Pancreas (tissue), 10 donors: ENCODE measurements around the gene ASCC2. TPM values are rescaled to one million over a fixed set of nuclear protein-coding genes. Genes with fewer than 3 reads are reported as not detected.

Experiments used
- ATAC-seq, 4 donors: fragments of 200-7000 bp; cut with Tn5 transposase; one replicate each; pipeline versions ENCODE4 v1.8.0 to v1.9.1; 2020; ENCODE audit warnings: mild to moderate bottlenecking in 4 of 4, moderate library complexity in 4 of 4
- DNase-seq, 6 donors: peaks; one replicate each; pipeline ENCODE4 v3.0.0-alpha.2; 2020
- FAIRE-seq: peaks from 2 replicates; lab custom pipeline; 2012; peaks lifted over from hg19 to GRCh38; lab: Jason Lieb, UNC
- H3K27ac ChIP-seq, 4 donors: fragments of 200-600 bp; sonication (generic); 1 replicate in 3 of 4; 2 replicates in 1 of 4; pipeline versions ENCODE4 v1.5.0 to v1.8.0; 2020
- H3K27me3 ChIP-seq, 4 donors: fragments of 200-600 bp; one replicate each; pipeline ENCODE4 v1.8.0; 2021
- H3K36me3 ChIP-seq, 3 donors: fragments of 200-600 bp; sonication (generic) in 1 of 3; one replicate each; pipeline versions ENCODE4 v1.5.0 to v1.8.0; 2020 to 2021
- H3K4me1 ChIP-seq, 3 donors: fragments of 200-600 bp; one replicate each; pipeline ENCODE4 v1.8.0; 2021
- H3K4me3 ChIP-seq, 4 donors: fragments of 200-600 bp; sonication (generic) in 2 of 4; one replicate each; pipeline versions ENCODE4 v1.5.0 to v1.8.0; 2020 to 2021
- H3K9me3 ChIP-seq, 4 donors: fragments of 200-600 bp; one replicate each; pipeline ENCODE4 v1.8.0; 2021
- WGBS, 2 donors: extraction: QIAGEN DNeasy Blood & Tissue Kit; methylation state at CpG; one replicate each; pipeline ENCODE4 v1.1.7; 2013; 5-methylcytosine and 5-hydroxymethylcytosine counted together
- intact Hi-C, 3 donors: fragments of 100-400 bp; cut with DNase I; formaldehyde crosslinking; loops; one replicate each; pipeline versions ENCODE4 v1.11.1 to v1.14.2; 2022
- polyA plus RNA-seq, 2 donors: library from polyadenylated mRNA; stranded (reverse); fragments of 200-250 nt; gene quantifications; one replicate each; pipeline ENCODE4 v1.2.3, GENCODE V29; 2013
- total RNA-seq, 6 donors: library from RNA; stranded (reverse); fragmentation: NEBNext Ultra II Directional in 4 of 6; extraction: Animal tissue kit (Norgen Biotek cat#: 25700) in 4 of 6; gene quantifications; one replicate each; pipeline versions ENCODE4 v1.2.1 to v1.2.4, GENCODE V29; 2021 to 2023
- TF ChIP-seq, protein P1 (sequence below), 4 donors: fragments of 200-600 bp; sonication (generic) in 3 of 4; IDR thresholded peaks; one replicate each; pipeline versions ENCODE4 v1.5.0 to v1.8.0; 2021; ENCODE audit warnings: antibody characterized with exemption in 4 of 4
- donor health status: healthy with polysubstance abuse.
- donor health status: DM: no; HTN: no; CAD: no; lungs with moderate emphysema.
- donor health status: DM: no; HTN: no; CAD: no.
- donor health status: control.
- donor health status: control.
- donor health status: Bipolar disorder and iron deficiency.
- donor health status: DM: yes; HTN: yes; CAD: no.
- donor health status: DM: no; HTN: no; CAD: no.
- donor health status: DM: no; HTN: no; CAD: no.
- donor health status: DM: yes; HTN: yes; CAD: no.

The ASCC2 gene
- total and polyA plus RNA-seq, 8 donors = 26.4 to 66.6 (median 31.1) TPM

- TF ChIP-seq, protein P1, sequence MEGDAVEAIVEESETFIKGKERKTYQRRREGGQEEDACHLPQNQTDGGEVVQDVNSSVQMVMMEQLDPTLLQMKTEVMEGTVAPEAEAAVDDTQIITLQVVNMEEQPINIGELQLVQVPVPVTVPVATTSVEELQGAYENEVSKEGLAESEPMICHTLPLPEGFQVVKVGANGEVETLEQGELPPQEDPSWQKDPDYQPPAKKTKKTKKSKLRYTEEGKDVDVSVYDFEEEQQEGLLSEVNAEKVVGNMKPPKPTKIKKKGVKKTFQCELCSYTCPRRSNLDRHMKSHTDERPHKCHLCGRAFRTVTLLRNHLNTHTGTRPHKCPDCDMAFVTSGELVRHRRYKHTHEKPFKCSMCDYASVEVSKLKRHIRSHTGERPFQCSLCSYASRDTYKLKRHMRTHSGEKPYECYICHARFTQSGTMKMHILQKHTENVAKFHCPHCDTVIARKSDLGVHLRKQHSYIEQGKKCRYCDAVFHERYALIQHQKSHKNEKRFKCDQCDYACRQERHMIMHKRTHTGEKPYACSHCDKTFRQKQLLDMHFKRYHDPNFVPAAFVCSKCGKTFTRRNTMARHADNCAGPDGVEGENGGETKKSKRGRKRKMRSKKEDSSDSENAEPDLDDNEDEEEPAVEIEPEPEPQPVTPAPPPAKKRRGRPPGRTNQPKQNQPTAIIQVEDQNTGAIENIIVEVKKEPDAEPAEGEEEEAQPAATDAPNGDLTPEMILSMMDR (IDR thresholded peaks at IDR 0.05) = no peak
- peak overlapping the region; percentile 29 to 93 (median 68) for H3K4me3 ChIP-seq
- ATAC-seq (peak in 3 of 4 donors; percentile 25 to 31 (median 31)), DNase-seq (peak in 1 of 6 donors; percentile 34), FAIRE-seq (no peak)
- 47 to 52% methylated on average over 15 of the region's 15 CpGs for WGBS, 2 donors
- H3K27ac ChIP-seq = peak overlapping the region; percentile 74 to 84 (median 80)
- no peaks in the 10 kb centered on the region for H3K9me3 ChIP-seq
- H3K27me3 ChIP-seq = no peaks in the 10 kb centered on the region
- peaks cover 0 to 13% (median 10%) of the 10 kb centered on the region in 3 donors for H3K36me3 ChIP-seq
- intact Hi-C loops = no loop called here
- H3K4me1 ChIP-seq = peaks cover 2 to 14% (median 5%) of the 10 kb centered on the region in 3 donors
Observed at GRCh38 chr22:29765905-29766631, 72.0 kb downstream of the ASCC2 start.

DNA sequence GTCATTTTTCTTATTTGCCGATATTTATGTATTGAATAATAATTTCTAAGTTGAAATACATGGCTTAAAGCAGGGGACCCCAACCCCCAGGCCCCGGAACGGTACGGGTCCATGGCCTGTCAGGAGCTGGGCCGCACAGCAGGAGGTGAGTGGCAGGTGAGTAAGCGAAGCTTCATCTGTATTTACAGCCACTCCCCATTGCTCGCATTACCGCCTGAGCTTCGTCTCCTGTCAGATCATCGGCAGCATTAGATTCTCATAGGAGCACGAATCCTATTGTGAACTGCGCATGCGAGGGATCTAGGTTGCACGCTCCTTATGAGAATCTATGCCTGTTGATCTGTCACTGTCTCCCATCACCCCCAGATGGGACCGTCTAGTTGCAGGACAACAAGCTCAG lies 75.8 kb downstream of the ASCC2 start:
- intact Hi-C loops = no loop called here
- Histone ChIP-seq H3K9me3 (no peaks in the 10 kb centered on the region), H3K4me1 (peaks cover 0 to 6% (median 0%) of the 10 kb centered on the region in 3 donors), H3K27ac (no peak overlapping the region), H3K36me3 (no peaks in the 10 kb centered on the region), H3K4me3 (no peak overlapping the region), H3K27me3 (no peaks in the 10 kb centered on the region)
- DNase-seq = no peak
- FAIRE-seq = no peak
- ATAC-seq = no peak
- WGBS, 2 donors = 75 to 81% methylated on average over 15 of the region's 15 CpGs
- TF ChIP-seq, protein P1 (IDR thresholded peaks at IDR 0.05) = no peak

- WGBS, 2 donors = 81% methylated on average over 4 to 5 of the region's 5 CpGs
- no peak overlapping the region for H3K27ac ChIP-seq
- FAIRE-seq = no peak
- H3K27me3 ChIP-seq = no peaks in the 10 kb centered on the region
- no peaks in the 10 kb centered on the region for H3K9me3 ChIP-seq
- H3K36me3 ChIP-seq = no peaks in the 10 kb centered on the region
- intact Hi-C loops = no loop called here
- H3K4me1 ChIP-seq = no peaks in the 10 kb centered on the region
- no peak for ATAC-seq
- TF ChIP-seq, protein P1 (IDR thresholded peaks at IDR 0.05) = no peak
- no peak overlapping the region for H3K4me3 ChIP-seq
- DNase-seq = no peak
Observed at GRCh38 chr22:29758959-29759358, 79.1 kb downstream of the ASCC2 start.

DNA sequence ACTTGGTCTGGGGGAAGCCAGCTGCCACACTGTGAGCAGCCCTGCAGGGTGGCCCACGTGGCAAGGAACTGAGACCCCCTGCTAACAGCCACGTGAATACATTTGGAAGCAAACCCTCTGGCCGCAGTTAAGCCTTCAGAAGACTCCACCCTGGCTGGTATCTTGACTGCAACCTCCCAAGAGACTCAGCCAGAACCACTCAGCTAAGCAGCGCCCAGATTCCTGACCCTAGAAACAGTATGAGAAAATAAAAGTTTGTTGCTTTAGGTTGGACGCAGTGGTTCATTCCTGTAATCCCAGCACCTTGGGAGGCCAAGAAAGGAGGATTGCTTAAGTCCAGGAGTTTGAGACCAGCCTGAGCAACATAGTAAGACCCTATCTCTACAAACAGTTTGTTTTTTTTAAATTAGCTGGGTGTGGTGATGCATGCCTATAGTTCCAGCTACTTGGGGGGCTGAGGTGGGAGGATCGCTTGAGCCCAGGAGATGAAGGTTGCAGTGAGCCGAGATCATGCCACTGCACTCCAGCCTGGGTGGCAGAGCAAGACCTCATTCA lies 79.9 kb downstream of the ASCC2 start:
- H3K36me3 ChIP-seq = no peaks in the 10 kb centered on the region
- TF ChIP-seq, protein P1 (IDR thresholded peaks at IDR 0.05) = no peak
- intact Hi-C loops = no loop called here
- no peak for FAIRE-seq
- no peak overlapping the region for H3K4me3 ChIP-seq
- no peaks in the 10 kb centered on the region for H3K27me3 ChIP-seq
- no peak for ATAC-seq
- no peak for DNase-seq
- no peaks in the 10 kb centered on the region for H3K4me1 ChIP-seq
- H3K9me3 ChIP-seq = no peaks in the 10 kb centered on the region
- H3K27ac ChIP-seq = no peak overlapping the region
- 86 to 89% methylated on average over 7 of the region's 7 CpGs for WGBS, 2 donors

GRCh38 chr22:29757096-29757495 lies 81.0 kb downstream of the ASCC2 start:
- 89 to 91% methylated on average over 3 of the region's 3 CpGs for WGBS, 2 donors
- Histone ChIP-seq H3K4me1 (no peaks in the 10 kb centered on the region), H3K36me3 (no peaks in the 10 kb centered on the region), H3K27me3 (no peaks in the 10 kb centered on the region), H3K4me3 (no peak overlapping the region), H3K27ac (no peak overlapping the region), H3K9me3 (no peaks in the 10 kb centered on the region)
- TF ChIP-seq, protein P1 (IDR thresholded peaks at IDR 0.05) = no peak
- DNase-seq = no peak
- intact Hi-C loops = no loop called here
- no peak for ATAC-seq
- no peak for FAIRE-seq
